ENCODE measurements around the gene CACNA1D.
"Not testable (repeated sequence)": the region's sequence is repeated elsewhere in the genome, so short reads cannot be mapped to it uniquely, and the experiment has no call there.

CACNA1D gene

DNA sequence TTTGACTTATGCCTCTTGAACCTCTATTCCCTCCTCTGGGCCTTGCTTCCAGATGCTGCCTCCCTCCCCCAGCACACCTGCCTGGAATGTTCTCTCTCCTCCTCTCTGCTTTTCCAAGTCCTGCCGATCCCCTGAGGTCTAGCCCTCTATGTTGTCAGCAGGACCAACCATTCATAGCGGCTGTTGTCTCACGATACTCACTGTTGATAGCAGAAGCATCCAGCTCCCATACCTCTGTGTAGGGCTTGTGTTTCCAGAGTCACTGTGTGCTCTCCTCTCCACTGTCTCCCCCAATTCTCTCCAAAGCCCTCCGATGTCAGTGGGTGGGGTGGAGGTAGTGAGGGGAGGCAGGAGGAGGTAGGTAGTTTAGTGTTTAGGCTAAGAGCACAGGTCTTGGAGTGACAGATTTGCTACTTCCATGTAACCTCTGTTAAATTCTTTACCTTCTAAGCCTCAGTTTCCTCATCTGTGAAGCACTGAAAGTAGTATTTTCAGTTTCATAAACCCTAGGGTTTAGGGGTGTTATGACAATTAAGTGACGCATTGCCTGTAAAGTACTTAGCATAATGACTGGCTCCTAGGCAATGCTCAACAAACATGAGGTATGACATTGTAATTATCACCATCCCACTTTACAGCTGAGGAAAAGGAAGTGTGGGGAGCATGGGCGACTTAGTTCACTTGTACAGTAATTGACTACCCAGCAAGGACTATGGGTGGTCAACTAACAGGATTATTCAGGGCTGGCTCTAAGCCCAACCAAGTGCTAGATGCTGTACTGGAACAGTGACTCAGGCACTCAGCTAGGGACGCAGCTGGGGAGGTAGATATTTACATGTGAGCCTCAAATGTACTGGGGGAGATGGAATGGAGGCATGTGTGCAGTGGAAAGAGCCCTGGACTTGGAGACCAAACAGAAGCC lies 122.8 kb downstream of the CACNA1D start:
- Mint-ChIP-seq H3K4me1 (ENCODE audit: low read depth) (no peaks in the 10 kb centered on the region), H3K27ac (no peak overlapping the region), H3K36me3 (ENCODE audit: low read depth) (no peaks in the 10 kb centered on the region), H3K4me3 (no peak overlapping the region), H3K9me3 (no peaks in the 10 kb centered on the region), H3K27me3 (peaks cover 47% of the 10 kb centered on the region)
- no peak for DNase-seq

DNA sequence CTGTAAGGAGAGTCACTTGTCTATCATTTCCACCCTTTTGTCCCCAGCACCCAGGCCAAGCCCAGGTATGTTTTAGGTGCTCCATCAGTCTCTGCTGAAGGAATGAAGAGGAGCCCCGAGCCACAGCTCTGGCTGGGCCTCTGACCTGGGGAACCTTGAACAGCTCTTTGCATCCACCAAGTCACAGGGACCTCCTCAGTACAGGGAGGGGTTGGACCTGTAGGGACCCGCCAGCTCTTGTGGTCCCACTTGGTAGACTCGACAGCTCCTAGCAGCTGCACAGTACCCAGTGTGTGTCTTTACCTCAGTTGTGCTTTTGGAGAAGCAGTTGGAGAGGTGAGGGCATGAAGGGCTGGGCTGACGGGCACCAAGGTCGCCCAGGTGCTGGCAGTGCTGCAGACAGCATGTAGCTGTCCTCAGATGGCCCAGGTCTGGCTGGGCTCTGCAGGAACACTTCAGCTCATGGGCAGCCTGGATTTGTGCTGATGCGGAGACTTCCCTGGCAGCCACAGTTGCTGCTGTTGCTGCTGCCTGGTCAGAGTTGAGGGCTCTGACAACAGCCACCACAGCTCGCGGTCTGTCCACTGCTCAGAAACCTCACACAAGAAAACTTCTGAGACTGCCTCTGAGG lies 123.6 kb downstream of the CACNA1D start:
- no peaks in the 10 kb centered on the region for H3K4me1 Mint-ChIP-seq (ENCODE audit: low read depth)
- H3K36me3 Mint-ChIP-seq (ENCODE audit: low read depth): no peaks in the 10 kb centered on the region
- no peak for DNase-seq
- H3K27ac Mint-ChIP-seq: no peak overlapping the region
- peaks cover 44% of the 10 kb centered on the region for H3K27me3 Mint-ChIP-seq
- no peak overlapping the region for H3K4me3 Mint-ChIP-seq
- H3K9me3 Mint-ChIP-seq: no peaks in the 10 kb centered on the region

- peaks cover 44% of the 10 kb centered on the region for H3K27me3 Mint-ChIP-seq
- no peaks in the 10 kb centered on the region for H3K9me3 Mint-ChIP-seq
- no peak overlapping the region for H3K27ac Mint-ChIP-seq
- H3K36me3 Mint-ChIP-seq (ENCODE audit: low read depth): no peaks in the 10 kb centered on the region
- no peak overlapping the region for H3K4me3 Mint-ChIP-seq
- DNase-seq: no peak
- no peaks in the 10 kb centered on the region for H3K4me1 Mint-ChIP-seq (ENCODE audit: low read depth)
These were observed 124.1 kb downstream of the CACNA1D start for GRCh38 chr3:53618524-53618906.

DNA sequence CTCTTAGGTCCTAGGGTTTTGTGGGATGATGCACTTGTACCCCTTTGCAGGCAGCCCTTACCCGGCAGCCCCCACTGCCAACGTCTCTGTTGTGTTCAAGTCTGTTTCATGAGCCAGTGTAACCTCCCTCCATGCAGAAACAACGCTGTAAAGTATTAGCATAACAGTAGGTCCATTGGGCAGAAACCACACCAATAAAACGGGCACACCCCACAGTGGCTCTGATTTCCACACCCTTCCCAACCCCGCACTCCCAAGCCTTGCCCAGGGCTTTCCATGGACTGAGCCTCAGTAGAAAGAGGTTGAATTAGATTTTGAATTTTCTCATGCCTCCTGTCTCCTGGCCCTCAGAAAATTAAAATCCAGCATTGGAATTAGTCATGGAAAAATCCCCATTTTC lies 124.5 kb downstream of the CACNA1D start:
- H3K36me3 Mint-ChIP-seq (ENCODE audit: low read depth): no peaks in the 10 kb centered on the region
- DNase-seq: no peak
- peaks cover 40% of the 10 kb centered on the region for H3K27me3 Mint-ChIP-seq
- H3K27ac Mint-ChIP-seq: no peak overlapping the region
- H3K4me1 Mint-ChIP-seq (ENCODE audit: low read depth): no peaks in the 10 kb centered on the region
- H3K4me3 Mint-ChIP-seq: no peak overlapping the region
- no peaks in the 10 kb centered on the region for H3K9me3 Mint-ChIP-seq

- no peak overlapping the region for H3K4me3 Mint-ChIP-seq
- no peaks in the 10 kb centered on the region for H3K4me1 Mint-ChIP-seq (ENCODE audit: low read depth)
- H3K36me3 Mint-ChIP-seq (ENCODE audit: low read depth): no peaks in the 10 kb centered on the region
- peaks cover 35% of the 10 kb centered on the region for H3K27me3 Mint-ChIP-seq
- DNase-seq: no peak
- no peaks in the 10 kb centered on the region for H3K9me3 Mint-ChIP-seq
- H3K27ac Mint-ChIP-seq: no peak overlapping the region
These were observed 129.8 kb downstream of the CACNA1D start for GRCh38 chr3:53624061-53624857.

DNA sequence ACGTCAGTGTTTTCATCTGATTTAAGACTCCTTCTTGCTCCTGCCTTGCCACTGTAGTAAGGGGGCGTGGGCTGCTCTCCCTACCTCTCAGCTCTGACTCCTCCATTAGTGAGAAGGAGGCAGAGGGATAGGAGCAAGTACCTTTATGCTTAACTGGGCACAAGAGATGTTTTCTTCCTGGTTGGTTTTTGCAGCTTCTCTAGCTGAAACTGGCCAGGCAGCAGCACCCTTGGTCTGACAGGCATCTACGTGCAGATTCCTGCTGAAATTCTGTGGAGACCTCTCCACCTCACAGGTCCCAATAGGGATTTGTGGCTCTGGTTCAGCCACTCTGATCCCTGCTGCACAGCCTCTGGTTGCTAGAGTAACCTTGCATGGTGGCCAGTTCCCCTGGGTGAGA lies 132.5 kb downstream of the CACNA1D start:
- H3K27ac Mint-ChIP-seq: no peak overlapping the region
- DNase-seq: no peak
- H3K27me3 Mint-ChIP-seq: peaks cover 38% of the 10 kb centered on the region
- H3K36me3 Mint-ChIP-seq (ENCODE audit: low read depth): no peaks in the 10 kb centered on the region
- H3K4me3 Mint-ChIP-seq: no peak overlapping the region
- no peaks in the 10 kb centered on the region for H3K4me1 Mint-ChIP-seq (ENCODE audit: low read depth)
- H3K9me3 Mint-ChIP-seq: no peaks in the 10 kb centered on the region

GRCh38 chr3:53628536-53629401 lies 134.4 kb downstream of the CACNA1D start:
- Mint-ChIP-seq H3K9me3 (no peaks in the 10 kb centered on the region), H3K4me1 (ENCODE audit: low read depth) (no peaks in the 10 kb centered on the region), H3K27me3 (peaks cover 33% of the 10 kb centered on the region), H3K4me3 (no peak overlapping the region), H3K27ac (no peak overlapping the region), H3K36me3 (ENCODE audit: low read depth) (no peaks in the 10 kb centered on the region)
- DNase-seq: no peak

GRCh38 chr3:53629402-53629723 lies 135.0 kb downstream of the CACNA1D start:
- Mint-ChIP-seq H3K27ac (no peak overlapping the region), H3K4me3 (no peak overlapping the region), H3K27me3 (peaks cover 34% of the 10 kb centered on the region), H3K4me1 (ENCODE audit: low read depth) (no peaks in the 10 kb centered on the region), H3K9me3 (no peaks in the 10 kb centered on the region), H3K36me3 (ENCODE audit: low read depth) (no peaks in the 10 kb centered on the region)
- DNase-seq: no peak

DNA sequence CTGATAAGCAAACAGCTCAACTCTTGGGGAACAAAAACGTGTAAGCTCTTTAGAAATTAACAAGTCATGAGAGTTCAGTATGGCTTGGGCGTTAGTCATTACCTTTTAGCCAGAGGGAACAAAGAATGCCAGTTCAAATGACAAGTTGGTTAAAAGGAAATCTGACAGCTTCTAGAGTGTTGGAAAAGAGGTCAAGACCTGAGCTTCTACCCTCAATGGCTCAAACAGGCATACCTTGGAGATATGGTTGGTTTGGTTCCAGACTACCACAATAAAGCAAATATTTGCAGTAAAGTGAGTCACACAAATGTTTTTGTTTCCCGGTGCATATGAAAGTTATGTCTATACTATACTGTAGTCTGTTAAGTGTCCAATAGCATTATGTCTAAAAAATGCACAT lies 136.1 kb downstream of the CACNA1D start:
- H3K9me3 Mint-ChIP-seq: no peaks in the 10 kb centered on the region
- H3K36me3 Mint-ChIP-seq (ENCODE audit: low read depth): no peaks in the 10 kb centered on the region
- DNase-seq: no peak
- no peak overlapping the region for H3K27ac Mint-ChIP-seq
- H3K4me1 Mint-ChIP-seq (ENCODE audit: low read depth): no peaks in the 10 kb centered on the region
- no peak overlapping the region for H3K4me3 Mint-ChIP-seq
- H3K27me3 Mint-ChIP-seq: peaks cover 35% of the 10 kb centered on the region

DNA sequence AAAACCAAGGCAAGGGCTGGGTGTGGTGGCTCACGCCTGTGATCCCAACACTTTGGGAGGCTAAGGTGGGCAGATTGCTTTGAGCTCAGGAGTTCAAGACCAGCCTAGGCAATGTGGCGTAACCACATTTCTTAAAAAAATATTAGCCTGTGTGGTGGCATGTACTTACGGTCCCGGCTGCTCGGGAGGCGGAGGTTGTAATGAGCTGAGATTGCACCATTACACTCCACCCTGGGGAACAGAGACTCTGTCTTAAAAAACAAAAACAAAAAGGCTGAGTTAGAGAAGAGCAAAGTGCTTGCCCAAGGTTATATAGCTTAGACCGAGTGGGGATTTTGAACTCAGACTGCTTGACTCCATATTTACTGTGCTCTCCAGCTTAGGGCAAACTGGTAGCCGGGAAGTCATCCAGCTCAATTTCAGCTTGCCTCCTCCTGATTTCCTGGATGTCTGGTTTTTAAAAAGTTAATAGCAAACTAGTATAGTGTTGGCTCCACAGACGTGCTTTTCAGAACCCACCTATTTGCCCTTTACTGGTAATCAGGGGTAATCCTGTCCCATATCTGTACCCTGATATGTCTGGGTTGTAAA lies 138.9 kb downstream of the CACNA1D start:
- Mint-ChIP-seq H3K36me3 (ENCODE audit: low read depth) (no peaks in the 10 kb centered on the region), H3K9me3 (no peaks in the 10 kb centered on the region), H3K27me3 (peaks cover 36% of the 10 kb centered on the region), H3K4me3 (no peak overlapping the region), H3K4me1 (ENCODE audit: low read depth) (no peaks in the 10 kb centered on the region), H3K27ac (no peak overlapping the region)
- DNase-seq: no peak

DNA sequence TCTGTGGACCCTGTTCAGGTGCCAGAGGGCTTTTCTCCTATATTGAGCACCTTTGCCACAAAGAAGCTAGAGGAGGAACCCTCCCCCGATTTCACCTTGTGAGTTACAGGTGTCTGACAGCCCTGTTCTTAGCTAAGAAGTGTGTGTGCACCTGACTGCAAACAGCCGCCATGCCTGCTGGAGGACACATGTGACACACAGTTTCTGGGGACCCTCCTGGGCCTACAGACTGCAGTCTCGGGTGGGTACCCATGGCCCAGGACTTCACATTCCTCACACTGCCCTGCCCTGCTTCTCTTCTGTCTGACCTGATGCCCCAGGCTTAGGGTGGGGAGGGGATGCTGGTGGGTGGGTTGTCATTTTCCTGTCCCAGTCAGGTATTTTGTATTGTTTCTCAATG lies 140.6 kb downstream of the CACNA1D start:
- peaks cover 30% of the 10 kb centered on the region for H3K27me3 Mint-ChIP-seq
- no peaks in the 10 kb centered on the region for H3K36me3 Mint-ChIP-seq (ENCODE audit: low read depth)
- H3K9me3 Mint-ChIP-seq: no peaks in the 10 kb centered on the region
- DNase-seq: no peak
- no peak overlapping the region for H3K4me3 Mint-ChIP-seq
- no peak overlapping the region for H3K27ac Mint-ChIP-seq
- H3K4me1 Mint-ChIP-seq (ENCODE audit: low read depth): no peaks in the 10 kb centered on the region

DNA sequence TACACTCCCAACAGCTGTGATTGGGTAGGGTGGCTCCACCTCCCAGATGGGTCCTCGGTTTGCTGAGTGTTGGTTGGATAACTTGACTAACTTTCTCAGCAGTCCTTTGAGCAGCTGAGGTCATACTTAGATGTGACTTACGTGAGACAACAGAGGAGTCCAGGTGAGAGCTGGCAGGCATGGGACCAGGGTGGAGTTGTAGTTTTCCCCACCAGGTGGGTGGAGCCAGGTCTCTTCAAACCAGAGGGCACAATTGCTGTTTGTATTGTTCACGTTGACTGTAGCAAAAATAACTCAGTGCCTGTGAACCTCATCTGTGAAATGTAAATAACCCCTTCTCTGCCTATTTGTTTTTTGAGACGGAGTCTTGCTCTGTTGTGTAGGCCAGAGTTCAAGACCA lies 144.4 kb downstream of the CACNA1D start:
- not testable (repeated sequence) for H3K4me1 Mint-ChIP-seq (ENCODE audit: low read depth); H3K36me3 Mint-ChIP-seq (ENCODE audit: low read depth); H3K9me3 Mint-ChIP-seq

GRCh38 chr3:53641397-53641796 lies 147.0 kb downstream of the CACNA1D start:
- Mint-ChIP-seq H3K4me3 (no peak overlapping the region), H3K27ac (no peak overlapping the region), H3K36me3 (ENCODE audit: low read depth) (no peaks in the 10 kb centered on the region), H3K27me3 (peaks cover 22% of the 10 kb centered on the region), H3K9me3 (no peaks in the 10 kb centered on the region), H3K4me1 (ENCODE audit: low read depth) (no peaks in the 10 kb centered on the region)
- DNase-seq: no peak

More for the DNA sequence above, 144.4 kb downstream of the CACNA1D start:
- not testable (repeated sequence) for H3K4me3 Mint-ChIP-seq, H3K27ac Mint-ChIP-seq, DNase-seq
- peaks cover 32% of the 10 kb centered on the region for H3K27me3 Mint-ChIP-seq

DNA sequence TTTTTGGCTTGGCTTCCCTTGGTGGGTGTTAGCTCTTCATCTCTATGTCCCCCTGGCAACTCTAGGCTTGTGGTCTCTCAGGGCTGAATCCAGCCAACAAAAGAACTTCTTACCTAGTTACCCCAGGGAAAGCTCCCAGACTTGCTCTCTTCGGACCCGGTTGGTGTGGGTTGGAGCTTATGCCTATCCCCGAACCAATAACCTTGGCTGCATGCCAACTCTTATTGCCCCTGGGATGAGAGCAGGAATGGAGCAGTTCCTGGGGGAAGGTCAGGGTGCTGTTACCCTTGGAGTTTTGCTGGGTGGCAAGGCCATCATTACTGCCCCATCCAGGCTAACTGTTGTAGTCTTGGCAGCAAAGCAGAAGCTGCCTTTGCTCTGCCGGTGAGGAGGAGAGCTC lies 147.8 kb downstream of the CACNA1D start:
- no peaks in the 10 kb centered on the region for H3K36me3 Mint-ChIP-seq (ENCODE audit: low read depth)
- no peaks in the 10 kb centered on the region for H3K9me3 Mint-ChIP-seq
- H3K4me1 Mint-ChIP-seq (ENCODE audit: low read depth): no peaks in the 10 kb centered on the region
- peaks cover 20% of the 10 kb centered on the region for H3K27me3 Mint-ChIP-seq
- no peak overlapping the region for H3K4me3 Mint-ChIP-seq
- no peak overlapping the region for H3K27ac Mint-ChIP-seq
- no peak for DNase-seq
